Peyer's patch (tissue), 4 donors: ENCODE measurements around the gene PAPSS1. TPM values are rescaled to one million over a fixed set of nuclear protein-coding genes. Genes with fewer than 3 reads are reported as not detected.

Source experiments
- DNase-seq, 3 donors: peaks; one replicate each; pipeline ENCODE4 v3.0.0-alpha.2; 2017 to 2019
- H3K27ac ChIP-seq, 4 donors: fragments of 200-600 bp; sonication (generic); one replicate each; pipeline ENCODE4 v1.5.1; 2016 to 2019
- H3K27me3 ChIP-seq, 2 donors: fragments of 200-600 bp; sonication (generic); one replicate each; pipeline ENCODE4 v1.5.1; 2019
- H3K36me3 ChIP-seq, 3 donors: fragments of 200-600 bp; sonication (generic); one replicate each; pipeline ENCODE4 v1.5.1; 2016 to 2019
- H3K4me1 ChIP-seq, 4 donors: fragments of 200-600 bp; sonication (generic); one replicate each; pipeline ENCODE4 v1.5.1; 2016 to 2019
- H3K4me3 ChIP-seq, 4 donors: fragments of 200-600 bp; sonication (generic); 1 replicate in 3 of 4; 2 replicates in 1 of 4; pipeline ENCODE4 v1.5.1; 2016 to 2019; ENCODE audit warnings: mild to moderate bottlenecking in 1 of 4
- H3K9me3 ChIP-seq, 4 donors: fragments of 200-600 bp; sonication (generic); one replicate each; pipeline ENCODE4 v1.5.1; 2016 to 2019; ENCODE audit warnings: mild to moderate bottlenecking in 1 of 4
- CTCF ChIP-seq, 6 experiments: fragments of 450-650 bp in 4 of 6; fragments of 200-600 bp in 2 of 6; sonication (generic) in 1 of 6; IDR thresholded peaks; one replicate each; pipeline ENCODE4 v1.5.1; 2017 to 2019; ENCODE audit warnings: antibody characterized with exemption in 6 of 6, mild to moderate bottlenecking in 3 of 6, moderate library complexity in 1 of 6
- POLR2A ChIP-seq, 2 donors: fragments of 450-650 bp; IDR thresholded peaks; one replicate each; pipeline ENCODE4 v1.5.1; 2017; ENCODE audit warnings: antibody characterized with exemption in 2 of 2, mild to moderate bottlenecking in 2 of 2, moderate library complexity in 2 of 2
- total RNA-seq, 4 donors: library from RNA; depleted of rRNA; stranded (reverse); fragments of >200 nt; gene quantifications; one replicate each; pipeline ENCODE4 v1.1.0, GENCODE V29; 2016

Gene PAPSS1
- total RNA-seq, 4 donors from 2014 or later, result 9.0 to 23.3 (median 18.1) TPM

- no peak overlapping the region for H3K27ac ChIP-seq
Observed at GRCh38 chr4:107714256-107714655, 5.8 kb downstream of the PAPSS1 start.

GRCh38 chr4:107712236-107712635, 7.8 kb downstream of the PAPSS1 start:
- DNase-seq, result no peak
- TF ChIP-seq CTCF (IDR thresholded peaks at IDR 0.05), result no peak
- TF ChIP-seq POLR2A (IDR thresholded peaks at IDR 0.05), result no peak
- H3K36me3 ChIP-seq, result no peaks in the 10 kb centered on the region
- no peaks in the 10 kb centered on the region for H3K4me1 ChIP-seq
- H3K9me3 ChIP-seq, result peaks cover 0 to 2% (median 0%) of the 10 kb centered on the region in 4 donors
- no peaks in the 10 kb centered on the region for H3K27me3 ChIP-seq
- no peak overlapping the region for H3K27ac ChIP-seq
- no peak overlapping the region for H3K4me3 ChIP-seq

More at GRCh38 chr4:107714256-107714655, 5.8 kb downstream of the PAPSS1 start:
- Histone ChIP-seq H3K36me3 (no peaks in the 10 kb centered on the region), H3K4me1 (peaks cover 0 to 10% (median 0%) of the 10 kb centered on the region in 4 donors), H3K27me3 (no peaks in the 10 kb centered on the region), H3K9me3 (no peaks in the 10 kb centered on the region), H3K4me3 (no peak overlapping the region)
- TF ChIP-seq CTCF (IDR thresholded peaks at IDR 0.05) (no peak), POLR2A (IDR thresholded peaks at IDR 0.05) (no peak)
- DNase-seq, result no peak

GRCh38 chr4:107711831-107712230, 8.2 kb downstream of the PAPSS1 start:
- DNase-seq, result no peak
- Histone ChIP-seq H3K4me3 (no peak overlapping the region), H3K4me1 (no peaks in the 10 kb centered on the region), H3K36me3 (no peaks in the 10 kb centered on the region), H3K27ac (no peak overlapping the region), H3K9me3 (peaks cover 0 to 6% (median under 1%) of the 10 kb centered on the region in 4 donors), H3K27me3 (no peaks in the 10 kb centered on the region)
- TF ChIP-seq POLR2A (IDR thresholded peaks at IDR 0.05) (no peak), CTCF (IDR thresholded peaks at IDR 0.05) (no peak)

GRCh38 chr4:107710493-107711459, 9.3 kb downstream of the PAPSS1 start:
- DNase-seq, result no peak
- no peaks in the 10 kb centered on the region for H3K36me3 ChIP-seq
- H3K4me3 ChIP-seq, result no peak overlapping the region
- no peaks in the 10 kb centered on the region for H3K27me3 ChIP-seq
- TF ChIP-seq CTCF (IDR thresholded peaks at IDR 0.05), result no peak
- TF ChIP-seq POLR2A (IDR thresholded peaks at IDR 0.05), result no peak
- H3K4me1 ChIP-seq, result no peaks in the 10 kb centered on the region
- H3K27ac ChIP-seq, result no peak overlapping the region
- peaks cover 0 to 11% (median 5%) of the 10 kb centered on the region in 4 donors for H3K9me3 ChIP-seq

- no peaks in the 10 kb centered on the region for H3K36me3 ChIP-seq
- no peak for DNase-seq
- H3K27ac ChIP-seq, result no peak overlapping the region
- no peaks in the 10 kb centered on the region for H3K27me3 ChIP-seq
- H3K4me1 ChIP-seq, result no peaks in the 10 kb centered on the region
- H3K9me3 ChIP-seq, result peaks cover 0 to 18% (median 5%) of the 10 kb centered on the region in 4 donors
- H3K4me3 ChIP-seq, result no peak overlapping the region
- TF ChIP-seq CTCF (IDR thresholded peaks at IDR 0.05), result no peak
- no peak for TF ChIP-seq POLR2A (IDR thresholded peaks at IDR 0.05)
Observed at GRCh38 chr4:107709916-107710315, 10.1 kb downstream of the PAPSS1 start.
